Measurements from ENCODE around the gene OLFM3. TPM values are rescaled to one million over a fixed set of nuclear protein-coding genes. Genes with fewer than 3 reads are reported as not detected.

Gene OLFM3
- 0.26 and 0.29 TPM in 2 replicates for total RNA-seq (2021)
- long read RNA-seq, partial matches to known transcripts = 0 of 1 reads
- long read RNA-seq, other reads (novel, unspliced or antisense) = 0 of 1 reads

GRCh38 chr1:101996825-101997465 lies at the start of gene OLFM3:
Gene OLFM3 (minus strand): TSS chr1:101996926.
- no peak within 1 kb of the TSS for H3K27ac ChIP-seq (ENCODE audit: insufficient read length, low read depth, low read length)
- H2BK20ac ChIP-seq (ENCODE audit: low read depth, low read length, poor library complexity, severe bottlenecking) = no peak within 1 kb of the TSS
- H2AFZ ChIP-seq (ENCODE audit: low read length) = peak within 1 kb of the TSS; percentile 34
- no peaks in the 10 kb centered on the region for H3K4me1 ChIP-seq (ENCODE audit: insufficient read depth, low read length)
- H2AK5ac ChIP-seq (ENCODE audit: insufficient read length, low read length) = no peak within 1 kb of the TSS
- no peak within 1 kb of the TSS for H3K9ac ChIP-seq (ENCODE audit: extremely low read depth, insufficient read length, low read length)
- no peaks in the 10 kb centered on the region for H4K20me1 ChIP-seq (ENCODE audit: control insufficient read depth, insufficient read depth, insufficient read length)
- peaks cover 11 to 13% of the 10 kb centered on the region in 2 experiments for H3K4me1 Mint-ChIP-seq
- H3T11ph ChIP-seq (ENCODE audit: low read length) = no peak within 1 kb of the TSS
- no peak within 1 kb of the TSS for H3K23ac ChIP-seq (ENCODE audit: insufficient read length, low read depth, low read length)
- H3K14ac ChIP-seq (ENCODE audit: insufficient read depth, low read length) = no peak within 1 kb of the TSS
- H3K27ac Mint-ChIP-seq = peak within 1 kb of the TSS in 1 of 3 experiments; percentile 46; a peak in 2 of 7 replicates
- peak; percentile 87 for DNase-seq
- no peaks in the 10 kb centered on the region for H3K36me3 Mint-ChIP-seq (ENCODE audit: insufficient read depth in 1 of 3, low read depth in 3 of 3)
- H4K8ac ChIP-seq (replicated peaks; ENCODE audit: insufficient read length, low read depth, low read length) = no peak within 1 kb of the TSS
- H3K79me1 ChIP-seq (ENCODE audit: insufficient read depth, low read depth, low read length, poor library complexity, severe bottlenecking) = no peaks in the 10 kb centered on the region
- H3K18ac ChIP-seq (ENCODE audit: insufficient read length, low read depth, low read length) = no peak within 1 kb of the TSS
- H4K91ac ChIP-seq (ENCODE audit: insufficient read length, low read depth, low read length) = no peak within 1 kb of the TSS
- peak within 1 kb of the TSS; percentile 91 for H3K4me2 ChIP-seq (ENCODE audit: insufficient read depth, insufficient read length, low read length)
- H2BK12ac ChIP-seq (ENCODE audit: insufficient read length, low read depth, low read length) = no peak within 1 kb of the TSS
- H2BK120ac ChIP-seq (ENCODE audit: low read depth, low read length, poor library complexity, severe bottlenecking) = no peak within 1 kb of the TSS
- H3K23me2 ChIP-seq (ENCODE audit: insufficient read length, low read depth, low read length, poor library complexity, severe bottlenecking) = peaks cover 9% of the 10 kb centered on the region
- peak within 1 kb of the TSS; percentile 76 to 88 for H3K4me3 Mint-ChIP-seq
- H4K5ac ChIP-seq (ENCODE audit: insufficient read length, low read depth, low read length) = no peak within 1 kb of the TSS
- no peak within 1 kb of the TSS for H2BK15ac ChIP-seq (ENCODE audit: low read depth, low read length)
- H3K27me3 ChIP-seq (ENCODE audit: insufficient read depth, low read length) = no peaks in the 10 kb centered on the region
- no peak within 1 kb of the TSS for H3K56ac ChIP-seq (ENCODE audit: insufficient read length, low read depth, low read length)
- H3K79me2 ChIP-seq (ENCODE audit: insufficient read depth, low read length) = no peaks in the 10 kb centered on the region
- peaks cover 16% of the 10 kb centered on the region for H3K27me3 Mint-ChIP-seq (ENCODE audit: low read depth)
- H3K9me3 Mint-ChIP-seq = no peaks in the 10 kb centered on the region
- H2BK5ac ChIP-seq (ENCODE audit: insufficient read length, low read length) = no peak within 1 kb of the TSS
- H3K4ac ChIP-seq (ENCODE audit: low read depth, low read length) = no peak within 1 kb of the TSS
- TF ChIP-seq, protein P1, sequence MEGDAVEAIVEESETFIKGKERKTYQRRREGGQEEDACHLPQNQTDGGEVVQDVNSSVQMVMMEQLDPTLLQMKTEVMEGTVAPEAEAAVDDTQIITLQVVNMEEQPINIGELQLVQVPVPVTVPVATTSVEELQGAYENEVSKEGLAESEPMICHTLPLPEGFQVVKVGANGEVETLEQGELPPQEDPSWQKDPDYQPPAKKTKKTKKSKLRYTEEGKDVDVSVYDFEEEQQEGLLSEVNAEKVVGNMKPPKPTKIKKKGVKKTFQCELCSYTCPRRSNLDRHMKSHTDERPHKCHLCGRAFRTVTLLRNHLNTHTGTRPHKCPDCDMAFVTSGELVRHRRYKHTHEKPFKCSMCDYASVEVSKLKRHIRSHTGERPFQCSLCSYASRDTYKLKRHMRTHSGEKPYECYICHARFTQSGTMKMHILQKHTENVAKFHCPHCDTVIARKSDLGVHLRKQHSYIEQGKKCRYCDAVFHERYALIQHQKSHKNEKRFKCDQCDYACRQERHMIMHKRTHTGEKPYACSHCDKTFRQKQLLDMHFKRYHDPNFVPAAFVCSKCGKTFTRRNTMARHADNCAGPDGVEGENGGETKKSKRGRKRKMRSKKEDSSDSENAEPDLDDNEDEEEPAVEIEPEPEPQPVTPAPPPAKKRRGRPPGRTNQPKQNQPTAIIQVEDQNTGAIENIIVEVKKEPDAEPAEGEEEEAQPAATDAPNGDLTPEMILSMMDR (conservative IDR thresholded peaks at IDR 0.05) = no peak
- no CpG with 5 or more reads among the region's 24 CpGs for WGBS (ENCODE audit: extremely low coverage, insufficient read length, low lambda C conversion rate)
- no peaks in the 10 kb centered on the region for H3K9me3 ChIP-seq (ENCODE audit: control insufficient read depth, low read depth, low read length)
